Fibroblast of peridontal ligament (primary cell): ENCODE results near the gene PPIG.
"Not testable (repeated sequence)": the region's sequence is repeated elsewhere in the genome, so short reads cannot be mapped to it uniquely, and the experiment has no call there.

Experiments
- DNase-seq: peaks from one replicate; pipeline ENCODE4 v3.0.0-alpha.2; 2010; ENCODE audit errors: extremely low read depth

The PPIG gene

DNA sequence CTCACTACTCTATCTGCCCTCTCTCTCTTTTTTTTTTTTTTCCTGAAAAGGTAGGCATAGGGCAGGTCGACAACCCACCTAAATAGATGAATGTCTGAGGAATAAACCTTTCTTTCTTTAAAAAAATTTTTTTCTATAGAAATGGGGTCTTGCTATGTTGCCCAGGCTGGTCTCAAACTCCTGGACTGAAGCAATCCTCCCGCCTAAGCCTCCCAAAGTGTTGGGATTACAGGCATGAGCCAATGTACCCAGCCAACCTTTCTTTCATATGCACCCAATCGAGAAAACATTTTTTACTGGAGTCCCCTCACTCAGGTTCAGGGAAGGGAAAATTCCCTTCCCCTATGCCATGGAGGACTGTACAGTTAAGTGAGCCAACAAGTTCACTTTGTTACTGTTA, 79.1 kb downstream of the PPIG start:
- no peak for DNase-seq

DNA sequence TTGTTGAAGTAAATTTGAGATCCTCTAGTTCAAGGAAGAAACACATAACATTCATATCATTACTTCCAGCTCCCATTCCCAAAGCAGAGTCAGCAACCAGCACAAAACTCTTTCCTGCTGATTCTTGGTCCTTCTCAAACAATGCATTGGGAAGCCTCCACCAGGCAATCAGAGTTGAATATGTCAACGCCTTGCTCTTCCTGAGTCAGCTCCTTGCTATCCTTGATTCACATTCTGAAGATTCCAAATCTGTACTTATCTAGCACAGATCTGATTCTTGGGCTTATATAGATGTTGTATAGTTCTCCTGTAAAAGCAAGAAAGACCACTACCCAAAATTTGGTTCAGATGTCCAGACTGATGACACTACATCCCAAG, 80.4 kb downstream of the PPIG start:
- DNase-seq = no peak

DNA sequence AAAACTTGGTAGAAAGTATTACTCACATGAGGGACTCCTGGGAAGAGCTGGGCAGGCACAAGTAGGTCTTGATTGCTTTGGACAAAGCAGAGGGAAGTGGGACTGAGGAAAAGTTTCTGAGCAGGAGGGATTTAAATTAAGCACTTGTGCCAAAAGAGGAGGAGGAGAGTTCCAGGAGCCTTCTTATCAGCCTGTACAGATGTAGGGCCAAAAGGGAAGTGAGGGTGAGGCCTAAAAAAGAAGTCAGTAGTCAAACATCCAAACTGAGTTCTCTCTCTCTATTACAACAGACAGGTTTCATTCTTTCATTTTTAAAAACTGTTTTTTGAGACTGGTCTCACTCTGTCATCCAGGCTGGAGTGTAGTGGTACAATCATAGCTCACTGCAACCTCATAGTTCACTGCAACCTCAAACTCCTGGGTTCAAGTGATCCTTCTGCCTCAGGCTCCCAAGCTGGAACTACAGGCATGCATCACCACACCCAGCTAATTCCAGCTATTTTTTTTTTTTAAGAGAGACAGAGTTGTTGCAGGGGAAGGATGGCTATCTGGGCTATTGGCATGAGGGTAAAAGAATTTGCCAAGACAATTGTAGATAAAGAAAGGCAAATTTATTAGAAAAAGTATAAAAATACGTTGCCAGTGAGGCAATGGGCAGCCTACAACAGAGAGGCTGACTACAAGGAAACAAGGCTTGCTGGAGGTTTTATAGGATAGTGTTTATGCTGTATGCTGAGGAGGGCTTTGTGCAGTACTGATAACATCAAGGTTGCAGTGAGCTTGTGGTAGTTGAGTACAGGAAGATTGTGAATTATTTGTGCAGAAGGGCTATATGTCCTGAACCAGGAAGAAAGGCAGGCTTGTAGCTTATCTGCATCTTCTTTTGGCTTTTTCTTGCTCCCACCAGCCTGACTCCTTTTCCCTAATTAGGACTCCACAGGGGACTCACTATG, 81.1 kb downstream of the PPIG start:
- DNase-seq = no peak

- no peak for DNase-seq
These were observed 83.4 kb downstream of the PPIG start for GRCh38 chr2:169667583-169667982.

GRCh38 chr2:169670215-169670651, 86.1 kb downstream of the PPIG start:
- no peak for DNase-seq

DNA sequence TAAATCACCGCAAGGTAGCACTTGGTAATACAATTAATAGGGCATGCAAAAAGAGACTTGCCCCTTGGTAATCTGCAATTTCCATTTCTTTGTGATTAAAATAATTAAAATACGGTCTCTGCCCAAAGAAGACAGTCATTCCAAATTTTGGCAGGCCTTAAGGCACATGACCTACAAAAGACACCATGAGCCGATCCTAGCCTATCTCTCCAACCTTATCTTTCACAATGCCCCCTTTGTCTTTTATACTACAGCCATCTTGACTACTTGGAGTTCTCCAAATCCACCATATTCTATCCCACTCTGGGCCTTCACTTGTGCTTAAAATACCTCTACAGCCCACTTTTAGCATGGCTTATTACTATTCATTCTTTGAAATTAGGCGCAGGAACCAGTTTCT, 86.8 kb downstream of the PPIG start:
- DNase-seq = no peak

DNA sequence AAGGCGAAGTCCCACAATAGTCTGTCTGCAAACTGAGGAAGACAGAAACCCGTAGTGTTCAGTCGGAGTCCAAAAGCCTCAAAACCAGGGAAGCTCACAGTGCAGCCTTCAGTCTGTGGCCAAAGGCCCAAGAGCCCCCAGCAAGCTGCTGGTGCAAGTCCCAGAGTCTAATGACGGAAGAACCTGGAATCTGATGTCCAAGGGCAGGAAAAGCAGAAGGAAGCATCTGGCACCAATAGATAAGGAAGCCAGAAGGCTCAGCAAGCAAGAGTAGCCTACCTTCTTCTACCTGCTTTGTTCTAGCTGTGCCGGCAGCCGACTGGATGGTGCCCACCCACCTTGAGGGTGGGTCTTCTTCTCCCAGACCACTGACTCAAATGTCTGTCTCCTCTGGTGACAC, 88.3 kb downstream of the PPIG start:
- no peak for DNase-seq

GRCh38 chr2:169673106-169673505, 89.0 kb downstream of the PPIG start:
- no peak for DNase-seq

- no peak for DNase-seq
These were observed 89.8 kb downstream of the PPIG start for GRCh38 chr2:169673921-169674320.

DNA sequence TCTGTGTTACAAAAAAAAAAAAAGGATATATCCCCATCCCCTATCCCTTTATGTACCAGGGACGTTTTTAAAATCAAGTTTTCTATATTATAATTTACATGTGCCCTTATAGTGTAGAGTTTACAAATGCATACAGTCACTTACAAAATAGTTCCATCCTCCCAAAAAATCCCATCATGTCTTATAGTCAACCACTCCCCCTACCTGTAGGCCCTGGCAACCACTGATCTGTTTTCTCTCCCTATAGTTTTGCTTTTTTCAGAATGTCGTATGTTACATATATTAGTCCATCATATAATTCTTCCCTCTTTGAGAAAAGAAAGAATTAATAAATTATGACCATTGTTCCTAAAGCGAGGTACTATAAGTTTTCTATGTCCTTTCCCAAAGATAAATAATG, 92.2 kb downstream of the PPIG start:
- DNase-seq = no peak

- DNase-seq = no peak
These were observed 92.7 kb downstream of the PPIG start for GRCh38 chr2:169676850-169677249.

- DNase-seq = no peak
These were observed 98.9 kb downstream of the PPIG start for GRCh38 chr2:169683054-169683424.

GRCh38 chr2:169683425-169684134, 99.4 kb downstream of the PPIG start:
- DNase-seq = no peak

- DNase-seq = no peak
These were observed 100.0 kb downstream of the PPIG start for GRCh38 chr2:169684135-169684565.

DNA sequence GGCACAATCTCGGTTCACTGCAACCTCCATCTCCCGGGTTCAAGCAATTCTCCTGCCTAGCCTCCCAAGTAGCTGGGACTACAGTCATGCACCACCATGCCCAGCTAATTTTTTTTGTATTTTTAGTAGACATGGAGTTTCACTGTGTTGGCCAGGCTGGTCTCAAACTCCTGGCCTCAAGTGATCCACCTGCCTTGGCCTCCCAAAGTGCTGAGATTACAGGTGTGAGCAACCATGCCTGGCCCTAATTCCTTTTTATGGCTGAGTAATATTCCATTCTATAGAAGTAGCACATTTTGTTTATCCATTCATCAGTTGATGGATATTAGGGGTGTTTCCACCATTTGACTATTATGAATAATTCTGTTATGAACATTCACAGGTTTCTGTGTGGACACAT, 100.6 kb downstream of the PPIG start:
- DNase-seq = not testable (repeated sequence)

GRCh38 chr2:169686825-169687224, 102.7 kb downstream of the PPIG start:
- not testable (repeated sequence) for DNase-seq

- not testable (repeated sequence) for DNase-seq
These were observed 103.8 kb downstream of the PPIG start for GRCh38 chr2:169687943-169688342.

DNA sequence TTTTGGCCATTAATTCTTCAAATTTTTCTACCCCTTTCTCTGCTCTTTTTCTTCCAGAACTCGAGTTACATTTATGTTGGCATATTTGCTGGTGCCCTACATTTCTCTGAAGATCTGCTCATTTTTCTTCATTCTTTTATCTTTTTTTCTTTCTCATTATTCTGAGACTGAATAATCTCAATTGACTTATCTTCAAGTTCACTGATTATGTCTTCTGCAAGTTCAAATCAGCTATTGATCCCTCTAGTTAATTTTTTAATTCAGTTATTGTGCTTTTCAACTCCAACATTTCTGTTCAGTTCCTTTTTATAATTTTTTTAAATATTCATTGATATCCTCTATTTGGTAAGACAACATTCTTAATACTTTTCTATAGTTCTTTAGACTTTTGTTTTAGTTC, 106.8 kb downstream of the PPIG start:
- no peak for DNase-seq
